SU-DHL-6 (cell line): ENCODE measurements around the gene STK31.

Source experiments
- H2AFZ ChIP-seq: fragments of 200-600 bp; sonication (generic); 2 replicates; pipeline ENCODE4 v1.6.1; 2014; ENCODE audit warnings: low read depth, mild to moderate bottlenecking, moderate library complexity, mixed read lengths, antibody characterized with exemption, low read length; ENCODE audit not compliant: severe bottlenecking
- H3F3A ChIP-seq: fragments of 200-600 bp; shearing (Covaris generic); 2 replicates; pipeline ENCODE4 v1.6.0; 2016; ENCODE audit warnings: antibody characterized with exemption, mild to moderate bottlenecking; ENCODE audit not compliant: insufficient read depth
- H3K27ac ChIP-seq: fragments of 200-600 bp; sonication (generic); 2 replicates; pipeline ENCODE4 v1.5.1; 2016; ENCODE audit warnings: low read depth, mild to moderate bottlenecking, low read length, moderate library complexity, mixed read lengths
- H3K27me3 ChIP-seq: fragments of 200-600 bp; sonication (generic), shearing (Covaris generic); 2 replicates; pipeline ENCODE4 v1.6.0; 2014; ENCODE audit warnings: mild to moderate bottlenecking, low read length
- H3K36me3 ChIP-seq: fragments of 200-600 bp; sonication (generic); 2 replicates; pipeline ENCODE4 v1.6.1; 2014; ENCODE audit warnings: mild to moderate bottlenecking, low read length, mixed read lengths
- H3K4me2 ChIP-seq: fragments of 300-600, 200-600 bp; shearing (Covaris generic), sonication (generic); 2 replicates; pipeline ENCODE4 v1.6.0; 2014; ENCODE audit warnings: low read length, low read depth, mild to moderate bottlenecking; ENCODE audit not compliant: poor library complexity, severe bottlenecking
- H3K4me3 ChIP-seq: fragments of 200-600 bp; sonication (generic); 2 replicates; pipeline ENCODE4 v1.5.1; 2014; ENCODE audit warnings: antibody characterized with exemption, low read length, mild to moderate bottlenecking, mixed read lengths; ENCODE audit not compliant: insufficient read depth, poor library complexity, severe bottlenecking
- H3K79me2 ChIP-seq: fragments of 200-600 bp; sonication (generic); 2 replicates; pipeline ENCODE4 v1.6.1; 2014; ENCODE audit warnings: mild to moderate bottlenecking, low read length, moderate library complexity; ENCODE audit not compliant: insufficient read depth
- H3K9ac ChIP-seq: fragments of 200-600 bp; sonication (generic); 2 replicates; pipeline ENCODE4 v1.7.0; 2014; ENCODE audit warnings: mild to moderate bottlenecking, low read length
- H3K9me2 ChIP-seq: fragments of 200-600 bp; sonication (generic); replicated peaks from 2 replicates; pipeline ENCODE4 v1.6.1; 2014; ENCODE audit warnings: low read length; ENCODE audit not compliant: insufficient read depth
- H3K9me3 ChIP-seq: fragments of 200-600 bp; sonication (generic); 2 replicates; pipeline ENCODE4 v1.6.1; 2014; ENCODE audit warnings: low read length, mixed read lengths; ENCODE audit not compliant: insufficient read depth
- H4K20me1 ChIP-seq: fragments of 200-600 bp; sonication (generic); 2 replicates; pipeline ENCODE4 v1.6.1; 2014; ENCODE audit warnings: low read depth, mild to moderate bottlenecking, antibody characterized with exemption, low read length, moderate library complexity, mixed read lengths
- CTCF ChIP-seq: fragments of 200-600 bp; sonication (generic); IDR thresholded peaks from one replicate; pipeline ENCODE4 v1.5.1; 2017; ENCODE audit warnings: antibody characterized with exemption, mild to moderate bottlenecking, low read length, moderate library complexity; ENCODE audit not compliant: insufficient read depth, poor library complexity, severe bottlenecking
- EZH2phosphoT487 ChIP-seq: fragments of 200-600 bp; sonication (generic), shearing (Covaris generic); conservative IDR thresholded peaks from 2 replicates; pipeline ENCODE4 v1.6.1; 2018; ENCODE audit warnings: mild to moderate bottlenecking, antibody characterized with exemption, low read length, moderate library complexity, mixed read lengths

The STK31 gene

GRCh38 chr7:23710000-23710399 is at the start of gene STK31:
TSS of gene STK31 (plus strand) at chr7:23710219. CDS start at chr7:23710286, 67 bp downstream.
- Histone ChIP-seq H3K36me3 (peaks cover 6% of the 10 kb centered on the region), H3K4me3 (no peak within 1 kb of the TSS), H3K9ac (no peak within 1 kb of the TSS), H3K9me3 (peaks cover 13% of the 10 kb centered on the region; the same call in 1 of the 2 replicates), H3K9me2 (no peaks in the 10 kb centered on the region), H2AFZ (no peak within 1 kb of the TSS), H3K27me3 (no peaks in the 10 kb centered on the region), H3F3A (no peaks in the 10 kb centered on the region), H3K79me2 (no peaks in the 10 kb centered on the region), H3K27ac (no peak within 1 kb of the TSS), H4K20me1 (no peaks in the 10 kb centered on the region), H3K4me2 (no peak within 1 kb of the TSS)
- no peak for TF ChIP-seq EZH2phosphoT487
- no peak for TF ChIP-seq CTCF

GRCh38 chr7:23661385-23661784 is 48.6 kb upstream of the STK31 start:
- no peaks in the 10 kb centered on the region for H3K27me3 ChIP-seq
- H3K9ac ChIP-seq, result no peak overlapping the region
- H3F3A ChIP-seq, result no peaks in the 10 kb centered on the region
- no peak overlapping the region for H3K27ac ChIP-seq
- TF ChIP-seq EZH2phosphoT487, result no peak
- no peak for TF ChIP-seq CTCF
- H3K36me3 ChIP-seq, result no peaks in the 10 kb centered on the region
- H3K9me2 ChIP-seq, result no peaks in the 10 kb centered on the region
- no peak overlapping the region for H3K4me2 ChIP-seq
- no peaks in the 10 kb centered on the region for H4K20me1 ChIP-seq
- H3K9me3 ChIP-seq, result peaks cover 11% of the 10 kb centered on the region; the same call in 1 of the 2 replicates
- H3K4me3 ChIP-seq, result no peak overlapping the region
- H3K79me2 ChIP-seq, result no peaks in the 10 kb centered on the region
- H2AFZ ChIP-seq, result no peak overlapping the region

GRCh38 chr7:23662124-23662983 is 47.7 kb upstream of the STK31 start:
- H3K9me2 ChIP-seq, result no peaks in the 10 kb centered on the region
- no peak overlapping the region for H3K4me2 ChIP-seq
- H3K4me3 ChIP-seq, result no peak overlapping the region
- TF ChIP-seq CTCF (no peak), EZH2phosphoT487 (no peak)
- H2AFZ ChIP-seq, result no peak overlapping the region
- H3K36me3 ChIP-seq, result no peaks in the 10 kb centered on the region
- H3K79me2 ChIP-seq, result no peaks in the 10 kb centered on the region
- no peaks in the 10 kb centered on the region for H3F3A ChIP-seq
- H4K20me1 ChIP-seq, result no peaks in the 10 kb centered on the region
- H3K9me3 ChIP-seq, result peaks cover 11% of the 10 kb centered on the region; the same call in 1 of the 2 replicates
- H3K27me3 ChIP-seq, result no peaks in the 10 kb centered on the region
- H3K9ac ChIP-seq, result no peak overlapping the region
- no peak overlapping the region for H3K27ac ChIP-seq
